Uterus (tissue), 2 donors: ENCODE results near the gene PCDH9.

Experiments
- POLR2A ChIP-seq, 2 donors: fragments of 450-650 bp; IDR thresholded peaks; one replicate each; pipeline ENCODE4 v1.6.1; 2016; ENCODE audit warnings: antibody characterized with exemption in 2 of 2, mild to moderate bottlenecking in 1 of 2, moderate library complexity in 1 of 2
- TF ChIP-seq, protein P1 (sequence below), 4 experiments: fragments of 200-600 bp in 2 of 4; fragments of 450-650 bp in 2 of 4; sonication (generic) in 2 of 4; IDR thresholded peaks; one replicate each; pipeline ENCODE4 v1.5.1; 2016 to 2019; ENCODE audit warnings: antibody characterized with exemption in 4 of 4, mild to moderate bottlenecking in 2 of 4, moderate library complexity in 1 of 4

DNA sequence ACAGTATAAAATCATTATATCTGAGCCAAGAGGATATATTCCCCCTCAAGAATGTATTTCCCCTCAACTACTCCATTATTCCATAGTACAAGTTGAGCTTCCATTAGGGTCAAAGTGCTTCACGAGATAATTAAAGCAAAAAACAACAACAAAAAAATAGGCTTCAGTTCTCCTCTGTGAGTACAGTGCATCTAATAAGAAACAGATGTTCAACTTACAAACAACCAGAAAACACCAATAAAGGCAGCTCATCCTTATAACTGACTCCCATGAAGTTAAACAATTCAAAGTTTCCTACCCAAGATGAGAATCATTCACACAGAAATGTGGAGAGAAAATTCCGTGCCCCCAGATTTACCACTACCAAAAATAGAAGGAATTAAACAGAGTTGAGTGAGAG is 854.4 kb downstream of the PCDH9 start:
- TF ChIP-seq POLR2A (IDR thresholded peaks at IDR 0.05), result no peak
- TF ChIP-seq, protein P1, sequence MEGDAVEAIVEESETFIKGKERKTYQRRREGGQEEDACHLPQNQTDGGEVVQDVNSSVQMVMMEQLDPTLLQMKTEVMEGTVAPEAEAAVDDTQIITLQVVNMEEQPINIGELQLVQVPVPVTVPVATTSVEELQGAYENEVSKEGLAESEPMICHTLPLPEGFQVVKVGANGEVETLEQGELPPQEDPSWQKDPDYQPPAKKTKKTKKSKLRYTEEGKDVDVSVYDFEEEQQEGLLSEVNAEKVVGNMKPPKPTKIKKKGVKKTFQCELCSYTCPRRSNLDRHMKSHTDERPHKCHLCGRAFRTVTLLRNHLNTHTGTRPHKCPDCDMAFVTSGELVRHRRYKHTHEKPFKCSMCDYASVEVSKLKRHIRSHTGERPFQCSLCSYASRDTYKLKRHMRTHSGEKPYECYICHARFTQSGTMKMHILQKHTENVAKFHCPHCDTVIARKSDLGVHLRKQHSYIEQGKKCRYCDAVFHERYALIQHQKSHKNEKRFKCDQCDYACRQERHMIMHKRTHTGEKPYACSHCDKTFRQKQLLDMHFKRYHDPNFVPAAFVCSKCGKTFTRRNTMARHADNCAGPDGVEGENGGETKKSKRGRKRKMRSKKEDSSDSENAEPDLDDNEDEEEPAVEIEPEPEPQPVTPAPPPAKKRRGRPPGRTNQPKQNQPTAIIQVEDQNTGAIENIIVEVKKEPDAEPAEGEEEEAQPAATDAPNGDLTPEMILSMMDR (IDR thresholded peaks at IDR 0.05), result no peak
